ENCODE data around the gene RFX8.

DNA sequence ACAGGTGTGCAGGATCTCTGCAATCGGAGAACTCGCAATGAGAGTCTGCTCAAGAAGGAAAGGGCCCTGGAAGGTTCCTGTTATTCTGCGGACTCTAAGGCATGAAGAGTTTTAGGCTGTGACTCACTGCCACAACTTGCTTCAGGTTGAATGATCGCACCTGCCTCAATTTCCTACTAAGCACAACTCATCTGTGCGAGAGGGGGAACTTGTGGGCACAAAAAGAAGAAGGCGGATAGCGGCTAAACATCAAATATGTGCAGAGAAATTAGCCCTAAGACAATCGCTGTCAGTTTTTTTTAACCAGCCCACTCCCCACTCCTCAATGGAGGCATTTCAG, 73.6 kb downstream of the RFX8 start:
- TF ChIP-seq, protein P1, sequence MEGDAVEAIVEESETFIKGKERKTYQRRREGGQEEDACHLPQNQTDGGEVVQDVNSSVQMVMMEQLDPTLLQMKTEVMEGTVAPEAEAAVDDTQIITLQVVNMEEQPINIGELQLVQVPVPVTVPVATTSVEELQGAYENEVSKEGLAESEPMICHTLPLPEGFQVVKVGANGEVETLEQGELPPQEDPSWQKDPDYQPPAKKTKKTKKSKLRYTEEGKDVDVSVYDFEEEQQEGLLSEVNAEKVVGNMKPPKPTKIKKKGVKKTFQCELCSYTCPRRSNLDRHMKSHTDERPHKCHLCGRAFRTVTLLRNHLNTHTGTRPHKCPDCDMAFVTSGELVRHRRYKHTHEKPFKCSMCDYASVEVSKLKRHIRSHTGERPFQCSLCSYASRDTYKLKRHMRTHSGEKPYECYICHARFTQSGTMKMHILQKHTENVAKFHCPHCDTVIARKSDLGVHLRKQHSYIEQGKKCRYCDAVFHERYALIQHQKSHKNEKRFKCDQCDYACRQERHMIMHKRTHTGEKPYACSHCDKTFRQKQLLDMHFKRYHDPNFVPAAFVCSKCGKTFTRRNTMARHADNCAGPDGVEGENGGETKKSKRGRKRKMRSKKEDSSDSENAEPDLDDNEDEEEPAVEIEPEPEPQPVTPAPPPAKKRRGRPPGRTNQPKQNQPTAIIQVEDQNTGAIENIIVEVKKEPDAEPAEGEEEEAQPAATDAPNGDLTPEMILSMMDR (IDR thresholded peaks at IDR 0.05): no peak
- TF ChIP-seq EP300 (IDR thresholded peaks at IDR 0.05): no peak
- no peak for TF ChIP-seq POLR2A (IDR thresholded peaks at IDR 0.05)

All from tibial nerve (tissue), 4 donors.